Measurements from ENCODE around the gene FASTK. TPM values are rescaled to one million over a fixed set of nuclear protein-coding genes. Genes with fewer than 3 reads are reported as not detected.

Gene FASTK
- total and polyA plus RNA-seq, 2 of the 4 experiments (the other 2 are of a cell fraction): 53.8 to 115 TPM

- POLR2A ChIA-PET (ENCODE audit: unreplicated experiment): no interaction called here
- intact Hi-C loops (cut with micrococcal nuclease): no loop called here
- in situ Hi-C loops (cut with MboI; ENCODE audit: low sequenced_read_pairs): loop anchor here (5.0 to 10.0 kb wide), 2 partner anchors 44 to 177 kb away; no protein-coding TSS in a partner anchor
These were observed 47.5 kb upstream of the FASTK start for GRCh38 chr7:151128144-151128543.

More at GRCh38 chr7:151128144-151128543, 47.5 kb upstream of the FASTK start:
- no peak for TF ChIP-seq POLR2A (IDR thresholded peaks at IDR 0.05; ENCODE audit: low read depth, low read length)
- no peak for TF ChIP-seq FOS (IDR thresholded peaks at IDR 0.05; ENCODE audit: low read depth, low read length)
- TF ChIP-seq, protein P1, sequence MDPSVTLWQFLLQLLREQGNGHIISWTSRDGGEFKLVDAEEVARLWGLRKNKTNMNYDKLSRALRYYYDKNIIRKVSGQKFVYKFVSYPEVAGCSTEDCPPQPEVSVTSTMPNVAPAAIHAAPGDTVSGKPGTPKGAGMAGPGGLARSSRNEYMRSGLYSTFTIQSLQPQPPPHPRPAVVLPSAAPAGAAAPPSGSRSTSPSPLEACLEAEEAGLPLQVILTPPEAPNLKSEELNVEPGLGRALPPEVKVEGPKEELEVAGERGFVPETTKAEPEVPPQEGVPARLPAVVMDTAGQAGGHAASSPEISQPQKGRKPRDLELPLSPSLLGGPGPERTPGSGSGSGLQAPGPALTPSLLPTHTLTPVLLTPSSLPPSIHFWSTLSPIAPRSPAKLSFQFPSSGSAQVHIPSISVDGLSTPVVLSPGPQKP (IDR thresholded peaks at IDR 0.05; ENCODE audit: borderline replicate concordance, low read depth, low read length): no peak
- TF ChIP-seq NFE2L2 (IDR thresholded peaks at IDR 0.05; ENCODE audit: low read depth, low read length): no peak
- CTCF ChIA-PET: no interaction called here
- H2BK5ac ChIP-seq (ENCODE audit: low read depth, low read length, poor library complexity, severe bottlenecking): no peak overlapping the region
- H2AK5ac ChIP-seq (ENCODE audit: low read depth, low read length): no peak overlapping the region
- H3K36me3 ChIP-seq (ENCODE audit: control insufficient read depth, insufficient read depth, low read length): peaks cover 74% of the 10 kb centered on the region
- no peak overlapping the region for H3K27ac ChIP-seq (ENCODE audit: insufficient read depth, low read length)
- H3K14ac ChIP-seq (replicated peaks; ENCODE audit: low read depth, low read length): no peak overlapping the region
- H3K79me1 ChIP-seq (ENCODE audit: low read depth in 1 of 2, low read length in 2 of 2): peaks cover 0 to 28% of the 10 kb centered on the region in 2 experiments; a peak in 3 of 4 replicates
- H3K9me3 ChIP-seq (ENCODE audit: control insufficient read depth, insufficient read depth, low read length): no peaks in the 10 kb centered on the region
- no peak overlapping the region for H3K4ac ChIP-seq (ENCODE audit: low read depth, low read length)
- H3K18ac ChIP-seq (ENCODE audit: low read depth, low read length): no peak overlapping the region
- dilution Hi-C loops (cut with HindIII; ENCODE audit: low sequenced_read_pairs, unreplicated experiment): no loop called here
- no peaks in the 10 kb centered on the region for H3K27me3 ChIP-seq (ENCODE audit: control insufficient read depth, insufficient read depth, low read length)
- no peak overlapping the region for H3K56ac ChIP-seq (ENCODE audit: extremely low read depth, insufficient read depth, low read length)
- H4K91ac ChIP-seq (ENCODE audit: insufficient read depth, low read depth, low read length): no peak overlapping the region
- H3K4me2 ChIP-seq (ENCODE audit: low read depth, low read length): no peak overlapping the region
- H3K9me1 ChIP-seq (ENCODE audit: insufficient read depth, low read length): no peaks in the 10 kb centered on the region
- DNase-seq (no peak), ATAC-seq (ENCODE audit: low read depth) (no peak)
- no peaks in the 10 kb centered on the region for H3K4me1 ChIP-seq (ENCODE audit: control insufficient read depth, insufficient read depth, low read length)
- H3K9ac ChIP-seq (ENCODE audit: low read depth, low read length): no peak overlapping the region
- no peak overlapping the region for H2BK120ac ChIP-seq (ENCODE audit: low read depth, low read length)
- peaks cover 32% of the 10 kb centered on the region for H4K20me1 ChIP-seq (ENCODE audit: insufficient read depth, low read length)
- H2AK9ac ChIP-seq (replicated peaks; ENCODE audit: low read depth, low read length, poor library complexity): no peak overlapping the region
- H4K8ac ChIP-seq (ENCODE audit: low read depth in 2 of 2, low read length in 2 of 2): no peak overlapping the region
- WGBS, 2 experiments (ENCODE audit: extremely low coverage in 2 of 2, insufficient read length in 1 of 2): 93% methylated on average over 3 of the region's 14 CpGs; no CpG with 5 or more reads in 1 of the 2 experiments
- no peak overlapping the region for H2BK15ac ChIP-seq (ENCODE audit: low read depth, low read length)
- H3K4me3 ChIP-seq (ENCODE audit: insufficient read depth, low read depth, low read length): no peak overlapping the region
- H3K23ac ChIP-seq (ENCODE audit: low read depth, low read length): no peak overlapping the region
- H2BK20ac ChIP-seq (ENCODE audit: low read depth, low read length): no peak overlapping the region
- H2AFZ ChIP-seq (replicated peaks; ENCODE audit: low read length, poor library complexity): no peak overlapping the region
- no TSS peak for BruUV-seq (replicated peaks)
- H4K5ac ChIP-seq (ENCODE audit: low read depth, low read length): no peak overlapping the region
